Activated T-helper 9 cell treated with anti-CD3 and anti-CD28 coated beads, Interleukin-2, amount 50 U/mL, for 16 hours (primary cell): ENCODE measurements around the gene KCNJ10.

Source experiments
- DNase-seq: peaks from one replicate; pipeline ENCODE4 v3.0.0-alpha.2; 2020; ENCODE audit warnings: low read depth

Gene KCNJ10

DNA sequence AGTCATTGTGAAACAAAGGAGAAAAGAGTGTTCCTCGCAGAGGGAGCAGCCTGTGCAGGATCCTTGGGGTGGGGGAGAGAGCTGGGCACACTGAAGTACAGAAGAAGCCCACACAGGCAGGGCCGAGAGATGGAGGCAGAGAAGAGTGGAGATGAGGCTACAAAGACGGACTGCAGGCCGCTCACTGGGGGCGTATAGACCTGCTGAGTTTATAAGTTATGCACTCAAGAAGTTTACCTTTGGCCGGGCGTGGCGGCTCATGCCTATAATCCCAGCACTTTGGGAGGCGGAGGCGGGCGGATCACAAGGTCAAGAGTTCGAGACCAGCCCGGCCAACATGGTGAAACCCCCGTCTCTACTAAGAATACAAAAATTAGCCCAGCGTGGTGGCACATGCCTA, 108.3 kb downstream of the KCNJ10 start:
- DNase-seq = no peak

DNA sequence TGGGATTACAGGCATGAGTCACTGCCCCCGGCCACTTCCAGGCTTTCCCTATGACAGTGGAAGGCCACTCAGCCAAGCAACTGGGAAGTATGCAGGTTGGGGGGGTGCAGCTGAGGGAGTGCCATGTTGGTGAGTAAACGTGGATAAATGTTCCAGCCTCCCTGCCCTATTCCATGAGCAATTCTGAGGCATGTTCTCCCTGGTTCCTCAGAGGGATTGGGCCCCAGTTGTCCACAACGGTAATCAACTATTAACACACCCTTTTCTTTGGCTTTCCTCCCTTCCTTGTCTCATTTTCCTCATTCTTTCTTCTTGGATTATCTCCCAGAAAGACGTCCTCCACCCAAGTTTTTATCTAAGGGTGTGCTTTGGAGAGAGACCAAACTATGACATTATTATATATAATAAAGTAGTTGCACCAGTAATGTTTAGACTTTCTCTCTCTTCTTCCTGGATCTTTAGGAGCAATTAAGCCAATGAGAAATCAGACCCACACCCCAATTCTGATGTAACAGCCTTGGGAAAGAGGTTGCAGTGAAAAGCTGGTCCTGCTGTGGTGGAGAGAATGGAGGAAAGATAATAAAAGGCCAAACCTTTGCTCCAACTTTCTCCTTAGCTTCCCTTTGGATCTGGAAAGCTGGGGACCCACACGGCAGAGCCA, 109.1 kb downstream of the KCNJ10 start:
- no peak for DNase-seq

DNA sequence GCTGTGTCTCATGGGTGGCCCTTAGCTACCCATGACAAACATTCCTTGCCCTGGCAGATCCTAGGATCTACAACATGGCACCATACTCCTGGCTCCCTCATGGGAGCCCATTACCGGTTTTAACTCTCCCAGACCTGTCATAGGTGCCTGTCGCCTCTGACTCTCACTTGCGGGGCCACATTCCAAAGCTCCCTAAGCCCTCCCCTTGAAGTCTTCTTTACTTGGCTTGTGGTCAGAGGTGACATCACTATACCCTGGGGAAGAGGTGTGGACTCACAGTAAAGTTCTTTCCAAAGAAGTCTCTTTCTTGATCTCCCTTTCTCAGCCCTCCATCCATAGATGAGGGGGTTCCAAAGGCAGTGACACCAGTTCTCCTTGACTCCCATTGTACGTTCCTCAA, 110.5 kb downstream of the KCNJ10 start:
- no peak for DNase-seq

DNA sequence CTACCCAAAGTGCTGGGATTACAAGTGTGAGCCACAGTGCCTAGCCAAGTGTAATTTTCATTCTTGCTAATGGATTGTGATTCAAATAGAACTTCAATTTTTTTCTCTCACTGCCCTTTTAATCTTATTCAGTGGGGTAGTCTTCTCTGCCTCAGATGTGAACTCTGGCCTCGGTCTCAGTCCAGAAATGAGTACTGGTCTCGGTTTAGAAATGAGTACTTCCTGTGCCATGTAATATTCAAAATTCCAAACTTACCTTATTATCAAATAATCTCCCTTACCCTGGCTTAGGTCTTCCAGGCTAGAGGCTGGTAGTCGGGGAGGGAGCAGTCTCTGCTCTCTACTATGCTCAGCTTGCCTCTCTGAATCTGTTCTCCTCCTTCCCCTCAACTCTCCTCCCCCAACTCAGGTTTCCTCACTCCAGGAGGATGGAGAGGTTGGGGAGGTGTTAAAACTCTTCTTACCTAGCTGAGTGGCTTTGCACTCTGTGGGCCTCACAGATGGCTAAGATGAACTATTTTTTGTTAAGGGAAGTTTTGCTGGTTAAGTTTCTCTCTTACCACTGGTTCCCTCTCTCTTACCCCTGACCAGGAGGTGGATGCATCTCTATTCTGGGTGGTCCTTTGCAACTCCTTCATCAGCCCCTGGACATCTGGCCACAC, 111.1 kb downstream of the KCNJ10 start:
- DNase-seq = no peak

DNA sequence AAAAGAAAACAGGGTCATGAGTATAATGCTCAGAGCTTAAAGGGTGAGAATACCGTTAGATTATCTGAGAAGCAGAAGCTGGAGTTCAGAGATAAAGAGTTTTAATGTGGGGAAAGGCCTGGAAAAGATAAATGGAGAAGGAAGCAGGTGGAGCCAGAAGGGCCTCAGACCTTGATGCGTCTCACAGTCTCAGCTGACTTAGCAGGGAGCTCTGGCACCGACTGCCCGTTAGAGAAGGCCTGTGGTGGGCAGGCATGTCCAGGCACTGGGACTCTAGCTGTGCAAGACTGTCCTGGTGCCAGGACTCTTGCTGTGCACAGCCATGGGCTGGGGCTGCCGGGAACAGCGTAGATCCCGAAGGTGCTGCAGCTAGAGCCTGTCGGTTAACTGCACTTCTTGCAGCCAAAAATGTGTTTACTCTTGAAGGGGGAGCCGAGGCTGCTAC, 112.1 kb downstream of the KCNJ10 start:
- no peak for DNase-seq

DNA sequence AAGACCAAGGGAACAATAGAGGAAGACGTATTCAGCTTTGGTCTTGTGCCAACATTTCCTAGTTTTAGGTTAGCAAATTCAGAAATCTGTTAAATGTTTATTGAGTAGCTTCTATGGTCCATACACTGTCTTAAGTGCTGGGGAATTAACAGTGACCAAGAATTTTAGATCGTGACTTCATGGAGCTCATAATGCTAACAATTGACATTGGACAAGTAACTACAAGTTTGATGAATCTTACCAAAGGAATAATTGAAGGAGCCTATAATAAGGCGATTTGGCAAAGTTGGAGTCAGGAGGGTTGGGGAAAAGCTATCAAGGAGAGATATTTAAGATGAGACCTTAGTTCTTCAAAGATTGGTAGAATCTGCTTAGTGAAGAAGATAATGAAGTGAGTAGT, 114.5 kb downstream of the KCNJ10 start:
- no peak for DNase-seq

DNA sequence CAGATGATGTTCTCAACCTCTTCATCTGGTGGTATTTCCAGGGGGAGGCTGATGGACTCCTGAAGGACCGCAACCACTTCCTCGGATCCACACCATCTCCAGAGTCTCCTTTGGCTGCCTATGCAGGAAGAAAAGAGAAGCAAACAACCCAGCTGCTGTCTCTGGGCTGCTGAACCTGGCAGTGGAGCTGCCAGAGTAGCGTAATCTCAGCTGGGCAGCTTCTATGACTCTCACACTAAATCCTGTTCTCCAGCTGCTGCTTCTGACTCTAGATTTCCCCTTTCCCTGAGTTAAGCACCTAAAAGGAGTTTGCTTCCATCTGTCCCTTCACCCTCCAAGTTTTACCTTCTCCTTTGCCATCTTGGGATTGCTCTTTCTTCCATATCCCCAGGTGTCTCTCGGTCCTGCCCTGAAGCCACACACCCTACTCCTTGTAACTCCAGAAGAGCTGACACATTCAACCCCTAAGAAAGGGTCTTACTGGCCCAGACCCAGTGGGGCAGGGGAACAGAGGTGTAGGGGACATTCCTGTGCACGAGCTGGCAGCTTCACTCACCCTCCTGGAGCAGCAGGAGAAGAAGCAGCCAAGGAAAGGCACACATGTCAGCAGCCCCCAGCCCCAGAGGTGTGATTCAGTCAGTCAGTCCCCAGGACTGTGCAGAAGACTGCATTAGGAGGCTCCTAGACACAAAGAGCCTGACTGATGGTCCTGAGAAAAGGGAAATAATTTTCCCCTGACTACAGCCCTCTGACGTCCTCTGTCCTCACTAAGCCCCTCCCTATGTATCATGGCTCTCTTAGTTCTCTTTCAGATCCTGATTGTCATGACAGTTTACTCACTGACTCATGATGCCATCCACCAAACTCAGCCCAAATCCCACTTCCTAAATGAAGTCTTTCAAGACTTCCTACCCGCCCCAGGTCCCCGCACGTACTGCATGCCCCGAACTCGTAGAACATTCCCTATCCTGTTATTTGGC, 116.1 kb downstream of the KCNJ10 start, which contains the start of gene SLAMF9:
TSS of gene SLAMF9 (minus strand) at position 702 of the 980 bp plus-strand sequence. CDS start at position 602, 100 bp downstream.
- DNase-seq = no peak

DNA sequence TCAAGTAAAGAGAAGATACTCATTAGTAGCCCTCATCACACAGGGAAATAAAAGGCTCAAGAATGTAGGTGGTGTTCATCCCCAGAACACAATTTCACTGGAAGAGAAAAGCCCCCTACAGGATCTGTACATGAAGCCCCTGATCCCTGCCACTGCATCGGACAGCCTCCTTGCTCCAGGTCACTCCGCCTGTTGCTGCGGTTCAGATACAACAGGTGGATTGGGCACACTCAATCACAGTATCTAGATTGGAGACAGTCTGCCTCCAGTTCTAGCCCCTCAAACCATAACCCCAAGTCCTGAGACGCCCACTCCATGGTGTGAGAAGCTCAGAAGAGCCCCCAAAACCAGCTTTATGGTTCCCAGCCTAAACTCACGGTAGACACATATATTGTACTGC, 117.0 kb downstream of the KCNJ10 start:
- no peak for DNase-seq

DNA sequence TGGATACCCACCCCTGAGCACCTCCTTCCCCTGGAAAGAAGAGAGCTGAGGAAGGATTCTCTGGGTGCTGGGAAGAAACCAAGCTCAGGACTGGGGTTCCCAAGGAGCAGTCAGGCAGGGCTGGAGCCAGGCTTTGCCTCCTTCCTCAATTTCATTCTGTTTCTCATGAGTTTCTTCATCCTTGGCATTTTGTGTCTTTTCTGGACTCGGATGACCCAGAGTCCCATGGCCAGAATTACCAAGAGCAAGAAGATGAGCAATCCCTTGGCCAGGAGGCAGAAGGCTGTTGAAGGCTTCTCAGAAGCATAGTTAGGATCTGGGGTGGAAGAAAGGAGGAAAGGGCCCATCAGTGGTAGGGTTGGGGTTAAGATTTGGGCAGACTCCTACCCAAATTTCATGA, 118.4 kb downstream of the KCNJ10 start:
- DNase-seq = no peak

DNA sequence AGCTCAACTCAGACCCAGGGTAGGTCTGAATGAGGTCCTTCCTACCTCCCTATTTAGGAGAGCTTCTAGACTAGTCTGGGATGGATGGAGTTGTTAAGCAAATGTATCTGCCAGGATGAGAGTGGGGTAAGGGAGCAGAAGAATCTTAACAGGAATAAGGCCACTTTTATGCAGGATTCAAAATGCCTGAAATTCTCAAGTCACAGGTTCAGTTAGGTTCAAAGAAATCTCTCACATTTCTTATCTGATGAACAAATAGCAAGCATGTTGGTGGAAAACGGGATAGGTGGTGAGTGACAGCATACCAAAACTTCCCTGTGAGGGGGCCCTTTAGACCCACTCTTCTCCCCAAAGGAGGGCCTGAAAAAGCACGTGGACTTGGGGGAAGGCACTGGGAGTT, 118.9 kb downstream of the KCNJ10 start:
- no peak for DNase-seq

DNA sequence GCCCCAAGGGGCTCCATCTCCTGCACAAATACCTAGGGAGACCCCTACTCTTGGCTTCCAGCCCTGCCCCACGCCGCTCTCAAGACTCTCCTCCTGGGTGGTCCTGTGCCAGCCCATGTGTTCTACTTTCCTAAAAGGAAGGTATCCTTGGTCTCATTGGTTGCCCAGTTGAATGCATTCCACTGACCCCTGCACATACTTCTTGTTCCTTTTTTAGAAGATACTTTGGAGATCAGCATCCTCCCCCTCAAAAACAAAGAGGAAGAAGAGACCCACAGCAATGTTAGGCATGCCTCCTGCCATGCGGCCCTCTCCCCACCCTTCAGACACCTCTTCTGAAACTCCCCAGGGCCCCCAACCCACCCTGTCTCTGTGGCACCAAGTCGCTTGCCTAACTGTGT, 120.0 kb downstream of the KCNJ10 start:
- DNase-seq = no peak

DNA sequence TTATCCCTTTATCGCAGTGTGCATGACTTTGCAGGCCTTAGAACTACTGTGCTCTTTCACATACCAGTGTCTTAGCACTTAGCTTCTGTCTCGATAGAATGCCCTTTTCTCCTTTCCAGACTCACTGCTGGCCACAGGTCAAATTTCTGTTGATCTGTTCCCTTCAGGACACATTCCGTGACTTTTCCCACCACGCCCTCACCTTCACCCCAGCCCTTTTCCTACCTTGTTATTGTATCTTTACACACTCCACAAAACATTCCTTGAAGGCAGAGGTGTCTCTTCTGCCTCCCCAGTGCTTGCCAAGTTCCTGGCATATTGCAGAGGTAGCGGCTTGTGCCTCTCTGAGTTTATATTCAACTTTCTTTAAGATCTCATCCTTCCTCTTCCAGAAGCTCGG, 120.8 kb downstream of the KCNJ10 start:
- DNase-seq = no peak
